SKM-1 treated with dmso at 0.1 percent for 144 hours (cell line): Measurements from ENCODE around the gene EP400.
A peak's percentile ranks its signal among the peaks of the same experiment; 100 is the strongest.

ENCODE experiments used
- DNase-seq: peaks from one replicate; lab custom pipeline; 2025; ENCODE audit not compliant: unreplicated experiment; lab: John Stamatoyannopoulos, UW

The EP400 gene

DNA sequence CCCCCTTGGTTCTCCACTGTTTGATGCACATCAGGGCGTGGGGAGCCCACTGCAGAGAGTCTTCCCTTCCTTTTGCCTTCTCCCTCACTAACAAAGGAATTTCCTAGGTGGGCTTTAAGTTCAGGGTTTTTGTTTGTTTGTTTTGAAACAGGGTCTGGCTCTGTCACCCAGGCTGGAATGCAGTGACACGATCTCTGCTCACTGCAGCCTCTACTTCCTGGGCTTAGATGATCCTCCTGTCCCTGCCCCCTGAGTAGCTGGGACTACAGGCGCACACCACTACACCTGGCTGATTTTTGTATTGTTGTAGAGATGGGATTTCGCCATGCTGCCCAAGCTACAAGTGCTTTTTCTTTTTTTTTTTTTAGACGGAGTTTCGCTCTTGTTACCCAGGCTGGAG, 33.8 kb downstream of the EP400 start:
- DNase-seq, result no peak

GRCh38 chr12:131984334-131984733, 34.6 kb downstream of the EP400 start:
- no peak for DNase-seq

DNA sequence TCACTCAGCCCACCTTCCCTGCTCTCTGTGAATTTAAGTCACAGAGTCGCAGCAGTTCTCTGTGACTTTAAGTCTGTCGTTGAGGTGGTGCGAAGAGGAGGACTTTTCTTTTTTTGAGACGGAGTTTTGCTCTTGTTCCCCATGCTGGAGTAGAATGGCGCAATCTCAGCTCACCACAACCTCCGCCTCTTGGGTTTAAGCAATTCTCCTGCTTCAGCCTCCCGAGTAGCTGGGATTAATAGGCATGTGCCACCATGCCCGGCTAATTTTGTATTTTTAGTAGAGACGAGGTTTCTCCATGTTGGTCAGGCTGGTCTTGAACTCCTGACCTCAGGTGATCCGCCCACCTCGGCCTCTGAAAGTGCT, 35.8 kb downstream of the EP400 start:
- DNase-seq, result peak; percentile 64

GRCh38 chr12:131986361-131986760, 36.6 kb downstream of the EP400 start:
- DNase-seq, result no peak

GRCh38 chr12:131986910-131987309, 37.2 kb downstream of the EP400 start:
- DNase-seq, result no peak

- no peak for DNase-seq
These were observed 37.8 kb downstream of the EP400 start for GRCh38 chr12:131987552-131987951.

DNA sequence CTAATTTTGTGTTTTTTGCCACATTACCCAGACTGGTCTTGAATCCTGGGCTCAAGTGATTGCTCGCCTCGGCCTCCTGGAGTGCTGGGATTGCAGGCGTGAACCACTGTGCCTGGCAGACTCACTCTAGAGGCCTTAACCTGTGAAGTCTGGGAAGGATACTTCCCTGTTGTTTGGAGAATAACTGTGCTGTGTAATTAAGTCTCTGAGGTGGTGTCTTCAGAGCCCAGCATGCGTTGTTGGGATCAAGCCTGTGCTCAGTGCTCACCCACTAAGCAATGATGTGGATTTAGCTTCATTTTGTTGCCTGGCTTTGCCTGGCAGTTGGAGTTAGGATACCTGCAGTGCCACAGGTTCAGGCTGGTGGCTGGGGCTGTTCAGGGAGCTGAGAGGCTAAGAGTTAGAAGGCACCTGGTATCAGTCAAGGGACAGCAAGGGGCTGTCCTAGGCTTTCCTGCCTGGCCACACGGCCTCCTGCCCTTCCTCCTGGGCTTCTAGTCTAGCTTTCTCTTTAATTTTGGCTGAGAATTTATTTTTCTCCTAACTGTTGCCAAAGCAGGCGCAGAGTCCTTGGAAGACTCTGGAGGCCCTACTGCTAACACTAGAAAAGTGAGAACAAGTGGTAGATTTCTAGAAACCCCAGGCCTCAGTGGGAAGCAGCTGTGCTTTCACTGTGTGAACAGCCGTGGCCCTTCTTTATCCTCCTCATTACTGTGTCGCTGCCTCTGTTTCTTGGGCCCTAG, 38.5 kb downstream of the EP400 start:
- no peak for DNase-seq

DNA sequence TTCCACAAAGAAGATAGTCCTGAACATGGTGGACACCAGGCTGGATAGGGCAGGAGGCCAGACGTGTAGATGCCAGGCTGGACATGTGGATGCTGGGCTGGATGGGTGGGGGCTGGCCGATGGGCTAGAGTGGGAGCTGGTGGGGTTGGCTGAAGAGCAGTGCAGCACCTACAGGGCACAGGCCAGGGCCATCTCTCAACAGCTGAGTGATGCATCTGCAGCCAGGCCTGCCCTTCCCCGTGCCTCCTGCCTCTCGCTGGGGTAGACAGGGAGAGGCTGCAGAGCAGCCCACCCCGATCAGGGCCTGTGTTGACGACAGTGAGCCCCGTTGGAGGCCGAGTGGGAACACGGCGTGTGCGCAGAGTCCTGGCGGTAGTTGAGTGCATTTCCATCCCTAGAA, 39.3 kb downstream of the EP400 start:
- DNase-seq, result no peak

- no peak for DNase-seq
These were observed 40.6 kb downstream of the EP400 start for GRCh38 chr12:131990066-131990979.

DNA sequence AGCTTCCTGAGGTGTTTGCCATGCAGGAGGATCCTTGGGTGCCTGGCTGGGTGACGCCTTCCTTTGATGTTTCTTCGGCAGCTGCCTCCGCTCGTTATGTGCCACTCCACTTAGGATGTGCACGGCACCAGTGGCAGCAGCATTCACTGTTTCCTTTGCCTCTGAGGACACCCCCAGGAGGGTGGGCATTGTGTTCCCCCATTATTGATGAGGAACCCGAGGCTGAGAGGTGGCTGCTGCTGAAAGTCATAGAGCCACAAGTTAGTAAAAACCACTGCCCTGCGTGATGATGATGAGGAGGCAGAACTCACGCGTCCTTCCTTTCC, 41.2 kb downstream of the EP400 start:
- DNase-seq, result no peak

DNA sequence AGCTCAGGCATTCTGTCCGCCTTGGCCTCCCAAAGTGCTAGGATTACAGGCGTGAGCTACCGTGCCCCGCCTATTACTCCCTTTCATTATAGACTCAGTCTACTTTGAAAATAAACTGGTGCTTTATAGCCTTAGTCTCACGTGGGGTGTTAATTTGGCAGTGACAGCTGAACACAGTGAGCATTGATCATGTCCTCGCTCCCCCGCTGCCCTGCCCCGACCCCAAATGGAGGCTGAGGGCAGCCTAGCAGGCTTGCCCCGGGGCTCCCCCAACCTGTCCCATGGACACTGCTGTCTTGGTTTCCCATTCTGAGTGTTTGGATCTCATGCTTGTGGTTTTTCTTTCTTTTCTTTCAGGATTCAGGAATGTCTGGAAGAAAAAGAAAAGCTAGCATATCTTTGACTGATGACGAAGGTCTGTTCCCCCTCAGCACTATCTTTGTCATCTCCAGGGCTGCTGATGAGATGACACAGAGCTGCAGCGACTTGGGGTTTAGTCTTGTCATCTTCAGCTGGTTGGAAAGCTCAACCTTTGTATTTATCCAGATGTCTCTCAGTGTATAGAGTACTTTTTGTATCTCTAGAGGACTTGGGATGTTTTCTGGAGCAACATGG, 42.2 kb downstream of the EP400 start:
- DNase-seq, result no peak

GRCh38 chr12:131994589-131994988, 44.8 kb downstream of the EP400 start:
- DNase-seq, result no peak

DNA sequence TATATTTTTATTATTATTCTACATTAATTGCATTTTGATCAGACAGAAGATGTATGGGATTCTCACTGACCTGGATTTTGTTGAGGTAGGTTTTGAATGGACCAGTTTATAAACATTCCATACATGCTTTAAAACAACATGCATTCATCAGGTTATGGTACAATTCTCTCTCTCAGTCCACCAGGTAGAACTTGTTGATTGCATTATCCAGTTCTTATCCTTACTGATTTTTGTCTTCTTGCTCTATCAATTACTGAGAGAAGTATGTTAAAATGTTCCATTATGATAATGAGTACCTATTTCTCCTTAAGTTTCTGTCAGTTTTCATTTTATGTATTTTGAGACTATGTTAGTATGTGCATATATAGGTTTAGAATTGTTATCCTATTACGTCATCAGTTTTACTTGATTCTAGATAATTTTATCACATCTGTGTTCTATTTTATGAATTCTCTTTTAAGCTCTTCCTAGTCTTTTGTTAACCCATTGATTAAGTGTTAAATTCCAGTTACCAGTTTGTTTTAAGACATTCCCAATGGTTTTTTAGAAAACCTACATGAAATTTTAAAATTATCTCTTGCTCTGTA, 50.6 kb downstream of the EP400 start:
- DNase-seq, result no peak

GRCh38 chr12:132003846-132004245, 54.1 kb downstream of the EP400 start:
- DNase-seq, result no peak

GRCh38 chr12:132004946-132005345, 55.2 kb downstream of the EP400 start:
- DNase-seq, result no peak

DNA sequence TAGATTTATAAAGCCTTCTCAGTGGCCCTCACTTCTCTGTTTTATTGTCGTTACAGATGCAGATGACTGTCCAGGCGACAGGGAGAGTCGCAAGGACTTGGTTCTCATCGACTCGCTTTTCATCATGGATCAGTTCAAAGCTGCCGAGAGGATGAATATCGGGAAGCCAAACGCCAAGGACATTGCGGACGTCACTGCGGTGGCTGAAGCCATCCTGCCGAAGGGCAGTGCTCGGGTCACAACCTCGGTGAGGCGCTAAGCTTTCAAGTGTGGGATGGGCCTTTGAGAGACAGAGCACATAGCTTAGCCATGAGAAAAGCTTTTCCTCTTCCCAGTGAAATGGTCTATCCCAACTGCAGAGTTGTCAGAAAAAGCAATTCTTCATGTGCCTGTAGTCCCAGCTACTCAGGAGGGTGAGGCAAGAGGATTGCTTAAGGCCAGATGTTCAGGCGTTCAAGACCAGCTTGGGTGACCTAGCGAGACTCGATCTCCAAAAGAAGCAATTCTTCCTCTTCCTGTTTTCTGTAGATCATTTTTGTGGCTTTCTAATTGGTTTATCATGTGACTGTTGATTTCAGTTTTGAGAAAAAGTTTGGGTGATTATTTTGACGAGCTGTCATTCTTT, 56.4 kb downstream of the EP400 start:
- DNase-seq, result no peak

GRCh38 chr12:132007041-132007440, 57.3 kb downstream of the EP400 start:
- DNase-seq, result no peak

DNA sequence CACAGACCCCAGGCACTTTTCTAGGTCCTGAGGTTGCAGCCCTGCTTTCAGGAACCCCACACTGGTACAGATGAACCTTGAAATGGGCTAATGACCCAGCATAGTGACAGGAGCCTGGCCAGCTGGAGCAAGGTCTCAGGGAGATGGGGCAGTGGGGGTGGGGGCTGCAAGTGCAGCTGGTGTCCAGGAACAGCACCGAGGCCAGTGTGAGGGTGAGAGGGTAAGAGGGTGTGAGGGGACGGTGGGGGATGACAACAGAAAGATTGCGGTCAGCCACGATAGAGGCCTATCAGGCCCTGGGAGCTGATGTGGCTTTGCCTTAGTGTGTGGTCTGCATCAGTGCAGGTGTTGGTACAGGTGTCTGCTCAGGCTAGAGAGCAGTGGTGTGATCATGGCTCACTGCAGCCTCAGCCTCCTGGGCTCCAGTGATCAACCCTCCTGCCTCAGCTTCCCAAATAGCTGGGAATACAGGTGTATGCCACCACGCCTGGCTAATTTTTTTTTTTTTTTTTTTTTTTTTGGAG, 59.7 kb downstream of the EP400 start:
- no peak for DNase-seq

DNA sequence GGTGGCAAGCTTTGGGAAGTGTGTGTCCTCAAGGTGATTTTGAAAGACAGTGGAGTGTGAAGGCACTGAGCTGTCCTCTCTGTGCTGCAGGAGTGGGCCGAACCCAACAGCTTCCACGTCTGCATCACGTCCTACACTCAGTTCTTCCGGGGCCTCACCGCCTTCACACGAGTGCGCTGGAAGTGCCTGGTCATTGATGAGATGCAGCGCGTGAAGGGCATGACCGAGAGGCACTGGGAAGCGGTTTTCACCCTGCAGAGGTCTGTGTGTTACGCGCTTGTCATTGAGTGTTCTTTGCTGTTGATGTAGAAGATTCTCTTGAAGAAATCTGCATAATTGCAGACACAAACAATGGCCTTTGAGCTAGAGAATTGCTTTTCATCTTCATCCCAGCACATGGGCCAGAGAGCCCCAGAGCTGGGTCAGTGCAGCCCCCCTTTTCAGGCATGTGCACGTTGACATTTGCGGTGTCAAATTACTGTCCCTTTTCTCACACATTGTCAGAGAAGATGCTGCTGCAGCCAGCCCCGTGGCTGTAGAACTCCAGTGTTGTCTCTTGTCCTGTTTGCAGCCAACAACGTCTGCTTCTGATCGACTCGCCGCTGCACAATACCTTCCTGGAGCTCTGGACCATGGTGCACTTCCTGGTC, 63.3 kb downstream of the EP400 start:
- DNase-seq, result no peak

GRCh38 chr12:132014092-132014914, 64.6 kb downstream of the EP400 start:
- DNase-seq, result no peak
